ENCODE data around the gene RBMS1. TPM values are rescaled to one million over a fixed set of nuclear protein-coding genes. Genes with fewer than 3 reads are reported as not detected.

The RBMS1 gene
- total RNA-seq, 3 donors from 2014 or later (not counting 1 experiment from before 2014, with no cell fraction given): 111 to 167 (median 132) TPM

DNA sequence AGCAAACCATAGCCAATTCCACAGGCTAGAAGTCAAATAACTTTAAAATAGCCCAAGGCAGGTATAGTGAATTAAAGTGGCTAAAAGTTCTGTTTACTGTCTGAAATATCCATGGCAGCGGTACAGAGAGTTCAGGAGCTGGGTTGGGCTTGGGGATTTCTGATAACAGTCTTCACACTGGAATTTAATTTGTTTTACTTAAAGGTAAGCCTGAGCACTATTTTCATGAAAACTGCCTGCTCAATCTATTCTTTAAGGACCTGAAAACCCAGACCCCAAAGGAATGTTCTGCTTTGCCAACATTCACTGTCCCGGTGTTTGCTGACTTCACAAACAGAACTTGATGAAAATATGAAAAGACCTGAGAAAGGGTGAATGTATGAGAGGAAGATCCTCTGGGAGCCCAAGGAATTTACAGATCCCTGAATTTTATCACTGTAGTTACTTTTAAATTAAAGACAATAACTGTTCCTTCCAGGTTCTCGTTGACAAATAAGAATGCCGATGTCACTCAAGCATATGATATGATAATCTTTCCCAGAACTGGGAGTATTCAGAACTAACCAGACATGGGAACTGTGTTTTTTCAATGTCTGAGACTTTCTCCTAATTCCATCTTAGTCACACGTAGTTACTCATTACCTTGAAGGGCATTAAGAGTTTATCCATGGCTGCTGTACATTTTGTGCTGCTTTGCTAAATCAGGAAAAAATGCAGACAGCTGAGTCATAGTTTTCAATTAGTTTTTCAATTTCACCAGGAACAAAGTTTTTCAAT is 265.3 kb downstream of the RBMS1 start:
- ATAC-seq (no peak), DNase-seq (no peak)
- Histone ChIP-seq H3K27me3 (ENCODE audit: control insufficient read depth, insufficient read depth, low read length) (no peaks in the 10 kb centered on the region), H3K27ac (ENCODE audit: low read length) (no peak overlapping the region), H3K9me3 (ENCODE audit: control insufficient read depth, insufficient read depth, low read length) (no peaks in the 10 kb centered on the region), H3K4me3 (ENCODE audit: low read length) (no peak overlapping the region), H3K4me1 (ENCODE audit: control insufficient read depth, insufficient read depth, low read length) (no peaks in the 10 kb centered on the region), H3K36me3 (ENCODE audit: control insufficient read depth, insufficient read depth, low read length) (no peaks in the 10 kb centered on the region)
- H3K27ac Mint-ChIP-seq: no peak overlapping the region
- H3K36me3 Mint-ChIP-seq: no peaks in the 10 kb centered on the region
- no peaks in the 10 kb centered on the region for H3K9me3 Mint-ChIP-seq
- H3K4me1 Mint-ChIP-seq: no peaks in the 10 kb centered on the region
- H3K27me3 Mint-ChIP-seq (ENCODE audit: low read depth in 2 of 2): peaks cover 9 to 17% of the 10 kb centered on the region in 2 donors
- no peak overlapping the region for H3K4me3 Mint-ChIP-seq
- WGBS (ENCODE audit: insufficient coverage): 91% methylated on average over 5 of the region's 5 CpGs
- TF ChIP-seq, protein P1, sequence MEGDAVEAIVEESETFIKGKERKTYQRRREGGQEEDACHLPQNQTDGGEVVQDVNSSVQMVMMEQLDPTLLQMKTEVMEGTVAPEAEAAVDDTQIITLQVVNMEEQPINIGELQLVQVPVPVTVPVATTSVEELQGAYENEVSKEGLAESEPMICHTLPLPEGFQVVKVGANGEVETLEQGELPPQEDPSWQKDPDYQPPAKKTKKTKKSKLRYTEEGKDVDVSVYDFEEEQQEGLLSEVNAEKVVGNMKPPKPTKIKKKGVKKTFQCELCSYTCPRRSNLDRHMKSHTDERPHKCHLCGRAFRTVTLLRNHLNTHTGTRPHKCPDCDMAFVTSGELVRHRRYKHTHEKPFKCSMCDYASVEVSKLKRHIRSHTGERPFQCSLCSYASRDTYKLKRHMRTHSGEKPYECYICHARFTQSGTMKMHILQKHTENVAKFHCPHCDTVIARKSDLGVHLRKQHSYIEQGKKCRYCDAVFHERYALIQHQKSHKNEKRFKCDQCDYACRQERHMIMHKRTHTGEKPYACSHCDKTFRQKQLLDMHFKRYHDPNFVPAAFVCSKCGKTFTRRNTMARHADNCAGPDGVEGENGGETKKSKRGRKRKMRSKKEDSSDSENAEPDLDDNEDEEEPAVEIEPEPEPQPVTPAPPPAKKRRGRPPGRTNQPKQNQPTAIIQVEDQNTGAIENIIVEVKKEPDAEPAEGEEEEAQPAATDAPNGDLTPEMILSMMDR (IDR thresholded peaks at IDR 0.05): no peak
- intact Hi-C loops (cut with micrococcal nuclease): no loop called here

DNA sequence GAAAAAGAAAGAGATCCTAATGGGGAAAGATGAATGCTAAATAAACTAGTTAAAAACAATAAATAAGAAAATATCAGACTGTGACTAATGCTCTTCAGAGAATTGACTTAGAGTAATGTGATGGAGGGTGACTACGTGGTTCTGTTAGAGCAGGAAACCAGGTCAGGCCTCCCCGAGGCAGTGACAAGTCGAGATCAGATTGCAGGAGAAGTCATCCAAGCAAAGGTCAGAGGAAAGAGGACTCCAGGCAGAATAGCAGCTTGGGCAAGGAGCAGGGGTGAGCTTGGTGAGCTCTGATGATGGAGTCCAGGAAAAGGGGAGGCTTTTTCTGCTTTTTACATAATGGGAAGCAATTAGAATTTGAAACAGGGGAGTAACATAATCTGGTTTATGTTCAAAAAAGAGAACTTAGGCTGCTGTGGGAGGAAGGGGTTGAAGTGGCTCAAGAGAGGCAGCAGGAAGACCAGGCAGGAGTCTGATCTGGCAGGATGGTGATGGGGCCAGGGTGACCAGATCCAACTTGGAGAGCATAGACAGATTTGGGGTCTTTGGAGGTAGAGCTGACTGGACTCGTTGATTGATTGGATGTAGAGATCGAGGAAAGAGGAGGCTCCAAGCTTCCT is 266.2 kb downstream of the RBMS1 start:
- H3K9me3 Mint-ChIP-seq: no peaks in the 10 kb centered on the region
- intact Hi-C loops (cut with micrococcal nuclease): no loop called here
- DNase-seq (no peak), ATAC-seq (no peak)
- H3K9me3 ChIP-seq (ENCODE audit: control insufficient read depth, insufficient read depth, low read length): no peaks in the 10 kb centered on the region
- TF ChIP-seq, protein P1 (IDR thresholded peaks at IDR 0.05): no peak
- no peaks in the 10 kb centered on the region for H3K27me3 ChIP-seq (ENCODE audit: control insufficient read depth, insufficient read depth, low read length)
- no peak overlapping the region for H3K4me3 Mint-ChIP-seq
- no peaks in the 10 kb centered on the region for H3K36me3 ChIP-seq (ENCODE audit: control insufficient read depth, insufficient read depth, low read length)
- H3K27me3 Mint-ChIP-seq (ENCODE audit: low read depth in 2 of 2): peaks cover 11 to 14% of the 10 kb centered on the region in 2 donors
- no peaks in the 10 kb centered on the region for H3K36me3 Mint-ChIP-seq
- no peaks in the 10 kb centered on the region for H3K4me1 Mint-ChIP-seq
- H3K4me3 ChIP-seq (ENCODE audit: low read length): no peak overlapping the region
- no peak overlapping the region for H3K27ac Mint-ChIP-seq
- H3K27ac ChIP-seq (ENCODE audit: low read length): no peak overlapping the region
- WGBS (ENCODE audit: insufficient coverage): 57% methylated on average over 5 of the region's 5 CpGs
- no peaks in the 10 kb centered on the region for H3K4me1 ChIP-seq (ENCODE audit: control insufficient read depth, insufficient read depth, low read length)

DNA sequence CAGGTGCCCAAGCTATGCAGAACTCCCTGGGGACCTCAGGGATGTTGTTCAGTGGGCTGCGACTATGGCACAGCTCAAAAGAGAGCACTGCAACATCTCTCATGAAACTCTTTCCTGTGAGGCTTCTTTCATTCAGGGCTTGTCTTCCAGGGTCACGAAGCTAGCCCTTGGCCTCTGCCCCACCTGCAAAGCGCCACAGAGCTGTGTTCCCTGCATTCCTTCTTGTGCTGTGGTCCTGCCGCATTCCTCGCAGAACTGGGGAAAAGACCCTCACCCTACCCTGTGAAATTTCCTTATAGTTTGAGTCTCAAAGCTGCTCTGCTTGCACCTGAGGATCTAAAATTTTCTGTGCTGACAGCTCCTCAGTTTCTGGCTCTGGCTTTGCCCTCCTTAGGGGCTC is 267.2 kb downstream of the RBMS1 start:
- no peak overlapping the region for H3K27ac ChIP-seq (ENCODE audit: low read length)
- DNase-seq (no peak), ATAC-seq (no peak)
- no peak overlapping the region for H3K4me3 Mint-ChIP-seq
- no peaks in the 10 kb centered on the region for H3K9me3 ChIP-seq (ENCODE audit: control insufficient read depth, insufficient read depth, low read length)
- no peaks in the 10 kb centered on the region for H3K4me1 ChIP-seq (ENCODE audit: control insufficient read depth, insufficient read depth, low read length)
- intact Hi-C loops (cut with micrococcal nuclease): no loop called here
- H3K36me3 ChIP-seq (ENCODE audit: control insufficient read depth, insufficient read depth, low read length): no peaks in the 10 kb centered on the region
- no peaks in the 10 kb centered on the region for H3K4me1 Mint-ChIP-seq
- H3K9me3 Mint-ChIP-seq: no peaks in the 10 kb centered on the region
- no peak overlapping the region for H3K4me3 ChIP-seq (ENCODE audit: low read length)
- H3K36me3 Mint-ChIP-seq: no peaks in the 10 kb centered on the region
- 87% methylated on average over 5 of the region's 5 CpGs for WGBS (ENCODE audit: insufficient coverage)
- H3K27me3 Mint-ChIP-seq (ENCODE audit: low read depth in 2 of 2): peaks cover 12 to 15% of the 10 kb centered on the region in 2 donors
- H3K27me3 ChIP-seq (ENCODE audit: control insufficient read depth, insufficient read depth, low read length): no peaks in the 10 kb centered on the region
- TF ChIP-seq, protein P1 (IDR thresholded peaks at IDR 0.05): no peak
- H3K27ac Mint-ChIP-seq: no peak overlapping the region
